Neural cell (in vitro differentiated cells): Measurements from ENCODE around the gene SLC26A3. TPM values are rescaled to one million over a fixed set of nuclear protein-coding genes. Genes with fewer than 3 reads are reported as not detected.

Experiments
- H2AFZ ChIP-seq: fragments of 200-600, 300-800 bp; sonication (generic), shearing (Covaris generic); 2 replicates; pipeline ENCODE4 v1.6.0; 2014; ENCODE audit warnings: low read depth, mild to moderate bottlenecking, antibody characterized with exemption, low read length, moderate library complexity
- H3F3A ChIP-seq: fragments of 200-600 bp; shearing (Covaris generic); 2 replicates; pipeline ENCODE4 v1.6.1; 2016; ENCODE audit warnings: mild to moderate bottlenecking, moderate library complexity, mixed read lengths, antibody characterized with exemption, low read length; ENCODE audit not compliant: insufficient read depth, poor library complexity, severe bottlenecking
- H3K27ac ChIP-seq: fragments of 200-600, 300-800 bp; sonication (generic), shearing (Covaris generic); 2 replicates; pipeline ENCODE4 v1.5.1; 2014; ENCODE audit warnings: mild to moderate bottlenecking, low read length, moderate library complexity
- H3K27me3 ChIP-seq: fragments of 300-800, 200-600 bp; sonication (generic), shearing (Covaris generic); 2 replicates; pipeline ENCODE4 v1.6.0; 2014; ENCODE audit warnings: mild to moderate bottlenecking, low read depth, low read length, moderate library complexity; ENCODE audit not compliant: insufficient read depth
- H3K36me3 ChIP-seq: fragments of 300-800, 200-600 bp; sonication (generic), shearing (Covaris generic); 2 replicates; pipeline ENCODE4 v1.5.1; 2014; ENCODE audit warnings: mild to moderate bottlenecking, antibody characterized with exemption, low read length, moderate library complexity; ENCODE audit not compliant: insufficient read depth
- H3K4me2 ChIP-seq: fragments of 300-800, 200-600 bp; sonication (generic), shearing (Covaris generic); 2 replicates; pipeline ENCODE4 v1.6.0; 2014; ENCODE audit warnings: mild to moderate bottlenecking, low read length
- H3K4me3 ChIP-seq: fragments of 300-800, 200-600 bp; sonication (generic), shearing (Covaris generic); 2 replicates; pipeline ENCODE4 v1.5.1; 2014; ENCODE audit warnings: mild to moderate bottlenecking, low read length, moderate library complexity
- H3K79me2 ChIP-seq: fragments of 200-600 bp; shearing (Covaris generic); replicated peaks from 2 replicates; pipeline ENCODE4 v1.6.0; 2014; ENCODE audit warnings: mild to moderate bottlenecking, low read length, moderate library complexity; ENCODE audit not compliant: insufficient read depth
- H3K9ac ChIP-seq: fragments of 300-800, 200-600 bp; sonication (generic), shearing (Covaris generic); 2 replicates; pipeline ENCODE4 v1.6.1; 2016; ENCODE audit warnings: mild to moderate bottlenecking, low read length, mixed read lengths
- H3K9me2 ChIP-seq: fragments of 200-600 bp; shearing (Covaris generic); 2 replicates; pipeline ENCODE4 v1.6.1; 2016; ENCODE audit warnings: mild to moderate bottlenecking, low read length, mixed read lengths; ENCODE audit not compliant: insufficient read depth
- H3K9me3 ChIP-seq: fragments of 200-600, 300-800 bp; sonication (generic), shearing (Covaris generic); 2 replicates; pipeline ENCODE4 v1.6.1; 2016; ENCODE audit warnings: mild to moderate bottlenecking, mixed run types, low read length, moderate library complexity, mixed read lengths
- H4K20me1 ChIP-seq: fragments of 200-600 bp; shearing (Covaris generic); 2 replicates; pipeline ENCODE4 v1.6.1; 2016; ENCODE audit warnings: mild to moderate bottlenecking, mixed run types; ENCODE audit not compliant: insufficient read depth
- POLR2AphosphoS5 ChIP-seq: IDR thresholded peaks from 2 replicates; pipeline ENCODE4 v1.6.1; 2012
- RAD21 ChIP-seq: fragments of 450-650 bp; conservative IDR thresholded peaks from 2 replicates; pipeline ENCODE4 v1.6.1; 2014; ENCODE audit warnings: antibody characterized with exemption, mild to moderate bottlenecking, moderate library complexity
- SMC3 ChIP-seq: fragments of 450-650 bp; conservative IDR thresholded peaks from 2 replicates; pipeline ENCODE4 v1.6.1; 2014; ENCODE audit warnings: antibody characterized with exemption, mild to moderate bottlenecking, moderate library complexity; ENCODE audit not compliant: poor library complexity
- TAF1 ChIP-seq: IDR thresholded peaks from 2 replicates; pipeline ENCODE4 v1.6.1; 2012; ENCODE audit warnings: low read depth
- polyA plus RNA-seq: library from polyadenylated mRNA; depleted of rRNA; stranded (reverse); fragments of >200 nt; gene quantifications from 2 replicates; pipeline ENCODE4 v1.2.3, GENCODE V29; 2014
- TF ChIP-seq, protein P1 (sequence below): fragments of 450-650 bp; IDR thresholded peaks from 2 replicates; pipeline ENCODE4 v1.5.1; 2014; ENCODE audit warnings: antibody characterized with exemption, mild to moderate bottlenecking, moderate library complexity; ENCODE audit not compliant: poor library complexity, severe bottlenecking
- TF ChIP-seq, protein P2 (sequence below): IDR thresholded peaks from 2 replicates; pipeline ENCODE4 v1.6.1; 2012; ENCODE audit warnings: borderline replicate concordance

Gene SLC26A3
- polyA plus RNA-seq, 1 donor from 2014 or later: not detected

DNA sequence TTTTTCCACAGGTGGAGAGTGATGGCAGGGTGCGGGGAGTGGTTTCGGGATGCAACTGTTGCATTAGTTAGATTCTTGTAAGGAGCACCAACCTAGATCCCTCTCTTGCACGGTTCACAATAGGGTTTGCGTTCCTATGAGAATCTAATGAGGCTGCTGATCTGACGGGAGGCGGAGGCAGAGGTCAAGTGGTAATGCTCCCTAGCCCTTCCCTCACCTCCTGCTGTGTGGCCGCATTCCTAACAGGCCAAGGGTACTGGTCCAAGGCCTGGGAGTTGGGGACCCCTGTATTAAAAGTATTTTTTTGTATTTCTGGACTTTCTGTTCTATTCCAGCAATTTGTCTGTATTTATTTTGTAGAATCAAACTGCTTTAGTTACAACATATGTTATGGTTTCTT lies 51.9 kb downstream of the SLC26A3 start (continued):
- TF ChIP-seq, protein P1, sequence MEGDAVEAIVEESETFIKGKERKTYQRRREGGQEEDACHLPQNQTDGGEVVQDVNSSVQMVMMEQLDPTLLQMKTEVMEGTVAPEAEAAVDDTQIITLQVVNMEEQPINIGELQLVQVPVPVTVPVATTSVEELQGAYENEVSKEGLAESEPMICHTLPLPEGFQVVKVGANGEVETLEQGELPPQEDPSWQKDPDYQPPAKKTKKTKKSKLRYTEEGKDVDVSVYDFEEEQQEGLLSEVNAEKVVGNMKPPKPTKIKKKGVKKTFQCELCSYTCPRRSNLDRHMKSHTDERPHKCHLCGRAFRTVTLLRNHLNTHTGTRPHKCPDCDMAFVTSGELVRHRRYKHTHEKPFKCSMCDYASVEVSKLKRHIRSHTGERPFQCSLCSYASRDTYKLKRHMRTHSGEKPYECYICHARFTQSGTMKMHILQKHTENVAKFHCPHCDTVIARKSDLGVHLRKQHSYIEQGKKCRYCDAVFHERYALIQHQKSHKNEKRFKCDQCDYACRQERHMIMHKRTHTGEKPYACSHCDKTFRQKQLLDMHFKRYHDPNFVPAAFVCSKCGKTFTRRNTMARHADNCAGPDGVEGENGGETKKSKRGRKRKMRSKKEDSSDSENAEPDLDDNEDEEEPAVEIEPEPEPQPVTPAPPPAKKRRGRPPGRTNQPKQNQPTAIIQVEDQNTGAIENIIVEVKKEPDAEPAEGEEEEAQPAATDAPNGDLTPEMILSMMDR: no peak
- TF ChIP-seq POLR2AphosphoS5: no peak

DNA sequence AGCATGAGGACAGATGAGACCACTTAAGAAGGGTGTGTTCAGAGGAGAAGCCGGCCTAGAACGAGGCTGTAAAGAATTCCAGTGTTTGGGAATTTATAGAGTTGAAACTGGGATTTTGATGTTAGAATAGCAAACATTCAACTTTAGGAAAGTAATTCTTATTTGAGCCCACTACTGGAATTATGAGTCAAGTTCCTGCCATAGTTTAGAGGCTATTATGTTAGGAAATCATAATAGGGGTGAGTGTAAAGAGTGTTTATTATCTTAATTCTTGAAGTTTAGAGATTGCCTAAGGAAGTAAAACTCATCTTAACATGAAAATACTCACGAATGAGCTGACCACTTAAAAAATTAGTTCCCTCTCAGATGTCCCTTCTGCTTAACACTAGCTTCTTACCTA lies 57.0 kb downstream of the SLC26A3 start:
- no peaks in the 10 kb centered on the region for H3K9me3 ChIP-seq
- no peak overlapping the region for H3K27ac ChIP-seq
- H3K4me2 ChIP-seq: no peak overlapping the region
- H3K4me3 ChIP-seq: peak overlapping the region; percentile 84
- no peak overlapping the region for H3K9ac ChIP-seq
- peaks cover 45% of the 10 kb centered on the region for H3K79me2 ChIP-seq
- H3K9me2 ChIP-seq: no peaks in the 10 kb centered on the region
- no peaks in the 10 kb centered on the region for H3F3A ChIP-seq
- no peaks in the 10 kb centered on the region for H3K36me3 ChIP-seq
- no peaks in the 10 kb centered on the region for H4K20me1 ChIP-seq
- no peaks in the 10 kb centered on the region for H3K27me3 ChIP-seq
- no peak overlapping the region for H2AFZ ChIP-seq
- TF ChIP-seq TAF1 (no peak), RAD21 (no peak)
- TF ChIP-seq, protein P2, sequence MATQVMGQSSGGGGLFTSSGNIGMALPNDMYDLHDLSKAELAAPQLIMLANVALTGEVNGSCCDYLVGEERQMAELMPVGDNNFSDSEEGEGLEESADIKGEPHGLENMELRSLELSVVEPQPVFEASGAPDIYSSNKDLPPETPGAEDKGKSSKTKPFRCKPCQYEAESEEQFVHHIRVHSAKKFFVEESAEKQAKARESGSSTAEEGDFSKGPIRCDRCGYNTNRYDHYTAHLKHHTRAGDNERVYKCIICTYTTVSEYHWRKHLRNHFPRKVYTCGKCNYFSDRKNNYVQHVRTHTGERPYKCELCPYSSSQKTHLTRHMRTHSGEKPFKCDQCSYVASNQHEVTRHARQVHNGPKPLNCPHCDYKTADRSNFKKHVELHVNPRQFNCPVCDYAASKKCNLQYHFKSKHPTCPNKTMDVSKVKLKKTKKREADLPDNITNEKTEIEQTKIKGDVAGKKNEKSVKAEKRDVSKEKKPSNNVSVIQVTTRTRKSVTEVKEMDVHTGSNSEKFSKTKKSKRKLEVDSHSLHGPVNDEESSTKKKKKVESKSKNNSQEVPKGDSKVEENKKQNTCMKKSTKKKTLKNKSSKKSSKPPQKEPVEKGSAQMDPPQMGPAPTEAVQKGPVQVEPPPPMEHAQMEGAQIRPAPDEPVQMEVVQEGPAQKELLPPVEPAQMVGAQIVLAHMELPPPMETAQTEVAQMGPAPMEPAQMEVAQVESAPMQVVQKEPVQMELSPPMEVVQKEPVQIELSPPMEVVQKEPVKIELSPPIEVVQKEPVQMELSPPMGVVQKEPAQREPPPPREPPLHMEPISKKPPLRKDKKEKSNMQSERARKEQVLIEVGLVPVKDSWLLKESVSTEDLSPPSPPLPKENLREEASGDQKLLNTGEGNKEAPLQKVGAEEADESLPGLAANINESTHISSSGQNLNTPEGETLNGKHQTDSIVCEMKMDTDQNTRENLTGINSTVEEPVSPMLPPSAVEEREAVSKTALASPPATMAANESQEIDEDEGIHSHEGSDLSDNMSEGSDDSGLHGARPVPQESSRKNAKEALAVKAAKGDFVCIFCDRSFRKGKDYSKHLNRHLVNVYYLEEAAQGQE: no peak

DNA sequence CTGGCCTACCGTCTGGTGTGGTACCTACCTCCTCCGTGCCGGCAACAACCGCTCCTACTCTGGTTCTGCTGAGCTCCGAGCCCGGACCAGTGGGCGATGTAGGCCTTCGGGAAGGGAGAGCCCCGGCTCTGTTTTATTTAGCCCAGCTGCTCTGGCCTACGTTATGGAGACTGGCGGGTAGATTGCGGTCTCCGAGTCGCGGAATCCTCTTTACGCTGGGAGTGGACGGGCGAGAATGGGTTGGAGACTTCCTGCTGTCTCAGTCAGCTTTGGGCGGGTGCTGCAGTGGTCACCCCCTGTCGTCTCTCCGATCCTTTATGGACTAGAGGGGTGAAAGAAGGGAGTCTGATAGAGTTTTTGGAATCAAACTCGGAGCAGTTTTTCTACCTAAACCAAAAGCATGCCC lies 58.7 kb downstream of the SLC26A3 start:
- Histone ChIP-seq H4K20me1 (no peaks in the 10 kb centered on the region), H3F3A (no peaks in the 10 kb centered on the region), H3K36me3 (no peaks in the 10 kb centered on the region), H3K9ac (peak overlapping the region; percentile 89), H3K27ac (peak overlapping the region; percentile 88), H3K27me3 (no peaks in the 10 kb centered on the region), H3K79me2 (peaks cover 45% of the 10 kb centered on the region), H2AFZ (peak overlapping the region; percentile 92), H3K9me2 (no peaks in the 10 kb centered on the region), H3K4me2 (peak overlapping the region; percentile 90), H3K4me3 (peak overlapping the region; percentile 84), H3K9me3 (no peaks in the 10 kb centered on the region)
- no peak for TF ChIP-seq SMC3
- TF ChIP-seq, protein P2: peak; percentile 50
